Cardiac ventricle fibroblast (primary cell): ENCODE results near the gene CDK2. TPM values are rescaled to one million over a fixed set of nuclear protein-coding genes. Genes with fewer than 3 reads are reported as not detected.

Source experiments
- total RNA-seq: library from RNA; depleted of rRNA; stranded (reverse); fragments of >200 nt; gene quantifications from 2 replicates; pipeline ENCODE4 v1.2.3, GENCODE V29; 2015

Gene CDK2
- total RNA-seq: 5.7 and 10.3 TPM in 2 replicates

GRCh38 chr12:55966408-55967281 is at the start of gene CDK2:
CDK2 (plus strand) TSS chr12:55966830; CDS start chr12:55967009, 179 bp downstream.

GRCh38 chr12:55927588-55928502 is 38.8 kb upstream of the CDK2 start, which contains the start of gene PYM1:
PYM1 (minus strand) TSS chr12:55927894; CDS start chr12:55927761, 133 bp downstream.

GRCh38 chr12:55930771-55931316 is 35.8 kb upstream of the CDK2 start, which contains the start of gene DGKA:
DGKA (plus strand) TSS chr12:55931162; CDS start chr12:55936504, 5,342 bp downstream.

GRCh38 chr12:55965941-55966407 is 656 bp upstream of the CDK2 start, which contains the start of gene PMEL:
PMEL (minus strand) TSS chr12:55966042; CDS start chr12:55966011, 31 bp downstream.

GRCh38 chr12:55973599-55974307 is 7.1 kb downstream of the CDK2 start, which contains the start of gene RAB5B:
RAB5B (plus strand) TSS chr12:55974078; CDS start chr12:55986961, 12,883 bp downstream.

GRCh38 chr12:55996715-55997534 is 30.3 kb downstream of the CDK2 start, which contains the start of gene SUOX:
SUOX (plus strand) TSS chr12:55997276; CDS start chr12:56002222, 4,946 bp downstream.

GRCh38 chr12:56020423-56021184 is 54.0 kb downstream of the CDK2 start, which contains the start of gene IKZF4:
IKZF4 (plus strand) TSS chr12:56021043; CDS start chr12:56021494, 451 bp downstream.

Other genes with a start within 250 kb of the CDK2 start
- gene RDH5, start 246.4 kb upstream of the CDK2 start, total RNA-seq: 33.4 and 34.8 TPM in 2 replicates
- gene CD63, start 237.8 kb upstream of the CDK2 start, total RNA-seq: 1,975 and 2,145 TPM in 2 replicates
- 6.6 and 8.2 TPM in 2 replicates for gene GDF11, start 223.7 kb upstream of the CDK2 start, total RNA-seq
- 62.7 and 67.1 TPM in 2 replicates for gene SARNP, start 149.1 kb upstream of the CDK2 start, total RNA-seq
- 8.5 and 15.4 TPM in 2 replicates for gene ORMDL2, start 148.8 kb upstream of the CDK2 start, total RNA-seq
- gene DNAJC14, start 137.2 kb upstream of the CDK2 start, total RNA-seq: 27.6 and 32.8 TPM in 2 replicates
- gene MMP19, start 123.9 kb upstream of the CDK2 start, total RNA-seq: 36.8 and 37.2 TPM in 2 replicates
- gene PYM1, start 38.9 kb upstream of the CDK2 start, total RNA-seq: 24.9 and 29.9 TPM in 2 replicates
- gene DGKA, start 35.7 kb upstream of the CDK2 start, total RNA-seq: 39.6 and 47.5 TPM in 2 replicates
- 0.44 and 0.68 TPM in 2 replicates for gene PMEL, start 788 bp upstream of the CDK2 start, total RNA-seq
- gene RAB5B, start 7.2 kb downstream of the CDK2 start, total RNA-seq: 60.3 and 66.4 TPM in 2 replicates
- gene SUOX, start 30.4 kb downstream of the CDK2 start, total RNA-seq: 13.0 and 18.5 TPM in 2 replicates
- gene IKZF4, start 54.2 kb downstream of the CDK2 start, total RNA-seq: 2.6 and 4.5 TPM in 2 replicates
- 317 and 566 TPM in 2 replicates for gene RPS26, start 75.1 kb downstream of the CDK2 start, total RNA-seq
- gene ERBB3, start 113.3 kb downstream of the CDK2 start, total RNA-seq: 0.39 TPM in 1 of 2 replicates, not detected in the other
- 72.1 and 74.9 TPM in 2 replicates for gene PA2G4, start 137.7 kb downstream of the CDK2 start, total RNA-seq
- gene RPL41, start 149.8 kb downstream of the CDK2 start, total RNA-seq: 2,429 and 4,110 TPM in 2 replicates
- 3.8 and 4.0 TPM in 2 replicates for gene ZC3H10, start 151.4 kb downstream of the CDK2 start, total RNA-seq
- 112 and 122 TPM in 2 replicates for gene ESYT1, start 161.4 kb downstream of the CDK2 start, total RNA-seq
- gene MYL6B, start 185.8 kb downstream of the CDK2 start, total RNA-seq: 52.9 and 103 TPM in 2 replicates
- 1,038 TPM in 2 replicates for gene MYL6, start 191.5 kb downstream of the CDK2 start, total RNA-seq
- gene SMARCC2, start 222.7 kb downstream of the CDK2 start, total RNA-seq: 51.1 and 58.5 TPM in 2 replicates